ENCODE data around the gene CCDC184.

The CCDC184 gene

GRCh38 chr12:48179466-48179865 is 4.0 kb upstream of the CCDC184 start:
- H4K20me1 ChIP-seq (ENCODE audit: insufficient read depth, low read length), result no peaks in the 10 kb centered on the region
- no peak overlapping the region for H3K4me3 ChIP-seq (ENCODE audit: low read length)
- H3K4me2 ChIP-seq (ENCODE audit: low read depth, low read length), result no peak overlapping the region
- H2AFZ ChIP-seq (ENCODE audit: low read length), result no peak overlapping the region
- H3K4me1 ChIP-seq (ENCODE audit: low read length), result peaks cover 20% of the 10 kb centered on the region
- no peak overlapping the region for H3K27ac ChIP-seq (ENCODE audit: low read length)
- H3K36me3 ChIP-seq (replicated peaks; ENCODE audit: insufficient read depth, low read length), result no peaks in the 10 kb centered on the region
- H3K9me3 ChIP-seq (replicated peaks; ENCODE audit: insufficient read depth, low read length), result no peaks in the 10 kb centered on the region
- DNase-seq, result no peak
- H3K27me3 ChIP-seq (replicated peaks; ENCODE audit: insufficient read depth, low read length), result peaks cover 5% of the 10 kb centered on the region
- no peak for TF ChIP-seq CTCF (IDR thresholded peaks at IDR 0.05; ENCODE audit: low read length)
- no peak for TF ChIP-seq EZH2phosphoT487 (IDR thresholded peaks at IDR 0.05; ENCODE audit: low read length)
- no peak for TF ChIP-seq EZH2 (optimal IDR thresholded peaks at IDR 0.05; ENCODE audit: low read depth, low read length)
- H3K79me2 ChIP-seq (ENCODE audit: low read length), result no peaks in the 10 kb centered on the region
- H3F3A ChIP-seq (ENCODE audit: insufficient read depth, low read length), result no peaks in the 10 kb centered on the region
- H3K9ac ChIP-seq (ENCODE audit: low read length), result no peak overlapping the region
- H3K9me2 ChIP-seq (replicated peaks; ENCODE audit: insufficient read depth, low read length), result no peaks in the 10 kb centered on the region

DNA sequence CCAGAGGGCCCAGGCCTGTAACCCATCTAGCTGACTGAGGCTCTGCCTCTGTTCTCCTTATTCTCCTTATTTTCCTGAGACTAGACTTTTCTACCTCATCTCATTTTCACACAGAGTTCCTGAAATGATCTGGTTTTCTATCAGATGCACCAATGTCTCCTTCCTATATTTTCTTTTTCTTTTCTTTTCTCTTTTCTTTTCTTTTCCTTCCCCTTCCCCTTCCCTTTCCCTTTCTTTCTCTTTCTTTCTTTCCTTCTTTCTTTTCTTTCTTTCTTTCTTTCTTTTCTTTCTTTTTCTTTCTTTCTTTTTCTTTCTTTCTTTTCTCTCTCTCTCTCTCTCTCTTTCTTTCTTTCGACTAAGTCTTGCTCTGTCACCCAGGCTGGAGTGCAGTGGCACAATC is 3.0 kb upstream of the CCDC184 start:
- no peak for DNase-seq
- Histone ChIP-seq H3K27ac (ENCODE audit: low read length) (no peak overlapping the region), H3K9me3 (replicated peaks; ENCODE audit: insufficient read depth, low read length) (no peaks in the 10 kb centered on the region), H3K4me1 (ENCODE audit: low read length) (peaks cover 20% of the 10 kb centered on the region), H3K4me3 (ENCODE audit: low read length) (no peak overlapping the region), H3K9me2 (replicated peaks; ENCODE audit: insufficient read depth, low read length) (no peaks in the 10 kb centered on the region), H3K27me3 (replicated peaks; ENCODE audit: insufficient read depth, low read length) (peaks cover 15% of the 10 kb centered on the region), H3K36me3 (replicated peaks; ENCODE audit: insufficient read depth, low read length) (no peaks in the 10 kb centered on the region), H3F3A (ENCODE audit: insufficient read depth, low read length) (no peaks in the 10 kb centered on the region), H3K9ac (ENCODE audit: low read length) (no peak overlapping the region), H4K20me1 (ENCODE audit: insufficient read depth, low read length) (no peaks in the 10 kb centered on the region), H3K4me2 (ENCODE audit: low read depth, low read length) (no peak overlapping the region), H2AFZ (ENCODE audit: low read length) (no peak overlapping the region), H3K79me2 (ENCODE audit: low read length) (no peaks in the 10 kb centered on the region)
- TF ChIP-seq EZH2 (optimal IDR thresholded peaks at IDR 0.05; ENCODE audit: low read depth, low read length), result no peak
- no peak for TF ChIP-seq CTCF (IDR thresholded peaks at IDR 0.05; ENCODE audit: low read length)
- no peak for TF ChIP-seq EZH2phosphoT487 (IDR thresholded peaks at IDR 0.05; ENCODE audit: low read length)

DNA sequence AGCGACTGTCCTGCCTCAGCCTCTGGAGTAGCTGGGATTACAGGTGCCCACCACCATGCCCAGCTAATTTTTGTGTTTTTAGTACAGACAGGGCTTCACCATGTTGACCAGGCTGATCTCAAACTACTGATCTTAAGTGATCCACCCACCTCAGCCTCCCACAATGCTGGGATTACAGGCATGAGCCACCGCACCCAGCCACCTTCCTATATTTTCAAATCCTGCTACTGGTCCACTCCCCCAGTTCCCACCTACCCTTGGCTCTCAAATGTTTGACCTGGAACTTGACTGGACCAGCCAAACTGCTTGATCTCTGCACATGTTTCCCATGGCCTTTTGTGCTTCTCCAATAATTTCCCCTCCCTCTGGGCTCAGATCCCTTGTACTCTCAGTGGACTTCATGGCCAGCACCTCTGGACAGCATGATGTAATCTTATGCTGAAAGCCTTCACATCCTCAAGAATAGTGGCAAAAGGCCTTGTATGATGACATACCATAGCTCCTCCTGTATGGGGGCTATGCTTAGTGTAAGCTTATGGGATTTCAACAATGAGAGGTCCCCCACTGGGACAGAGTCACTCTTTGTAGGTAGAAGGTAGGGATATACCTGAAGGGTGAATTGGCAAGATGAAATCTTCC is 2.5 kb upstream of the CCDC184 start:
- Histone ChIP-seq H3K36me3 (replicated peaks; ENCODE audit: insufficient read depth, low read length) (no peaks in the 10 kb centered on the region), H3K4me3 (ENCODE audit: low read length) (no peak overlapping the region), H3K4me2 (ENCODE audit: low read depth, low read length) (no peak overlapping the region), H3K9ac (ENCODE audit: low read length) (no peak overlapping the region), H3K27me3 (replicated peaks; ENCODE audit: insufficient read depth, low read length) (peaks cover 16% of the 10 kb centered on the region), H3K4me1 (ENCODE audit: low read length) (peaks cover 15% of the 10 kb centered on the region), H3K9me3 (replicated peaks; ENCODE audit: insufficient read depth, low read length) (no peaks in the 10 kb centered on the region), H2AFZ (ENCODE audit: low read length) (no peak overlapping the region), H3F3A (ENCODE audit: insufficient read depth, low read length) (no peaks in the 10 kb centered on the region), H3K79me2 (ENCODE audit: low read length) (no peaks in the 10 kb centered on the region), H4K20me1 (ENCODE audit: insufficient read depth, low read length) (no peaks in the 10 kb centered on the region), H3K27ac (ENCODE audit: low read length) (no peak overlapping the region), H3K9me2 (replicated peaks; ENCODE audit: insufficient read depth, low read length) (no peaks in the 10 kb centered on the region)
- TF ChIP-seq EZH2 (optimal IDR thresholded peaks at IDR 0.05; ENCODE audit: low read depth, low read length), result no peak
- no peak for TF ChIP-seq CTCF (IDR thresholded peaks at IDR 0.05; ENCODE audit: low read length)
- TF ChIP-seq EZH2phosphoT487 (IDR thresholded peaks at IDR 0.05; ENCODE audit: low read length), result no peak
- no peak for DNase-seq
